Measurements from ENCODE around the gene SLC25A45. TPM values are rescaled to one million over a fixed set of nuclear protein-coding genes. Genes with fewer than 3 reads are reported as not detected.

SLC25A45 gene
- total and polyA plus RNA-seq, 2 experiments from 2014 or later = 0.10 to 0.74 TPM

DNA sequence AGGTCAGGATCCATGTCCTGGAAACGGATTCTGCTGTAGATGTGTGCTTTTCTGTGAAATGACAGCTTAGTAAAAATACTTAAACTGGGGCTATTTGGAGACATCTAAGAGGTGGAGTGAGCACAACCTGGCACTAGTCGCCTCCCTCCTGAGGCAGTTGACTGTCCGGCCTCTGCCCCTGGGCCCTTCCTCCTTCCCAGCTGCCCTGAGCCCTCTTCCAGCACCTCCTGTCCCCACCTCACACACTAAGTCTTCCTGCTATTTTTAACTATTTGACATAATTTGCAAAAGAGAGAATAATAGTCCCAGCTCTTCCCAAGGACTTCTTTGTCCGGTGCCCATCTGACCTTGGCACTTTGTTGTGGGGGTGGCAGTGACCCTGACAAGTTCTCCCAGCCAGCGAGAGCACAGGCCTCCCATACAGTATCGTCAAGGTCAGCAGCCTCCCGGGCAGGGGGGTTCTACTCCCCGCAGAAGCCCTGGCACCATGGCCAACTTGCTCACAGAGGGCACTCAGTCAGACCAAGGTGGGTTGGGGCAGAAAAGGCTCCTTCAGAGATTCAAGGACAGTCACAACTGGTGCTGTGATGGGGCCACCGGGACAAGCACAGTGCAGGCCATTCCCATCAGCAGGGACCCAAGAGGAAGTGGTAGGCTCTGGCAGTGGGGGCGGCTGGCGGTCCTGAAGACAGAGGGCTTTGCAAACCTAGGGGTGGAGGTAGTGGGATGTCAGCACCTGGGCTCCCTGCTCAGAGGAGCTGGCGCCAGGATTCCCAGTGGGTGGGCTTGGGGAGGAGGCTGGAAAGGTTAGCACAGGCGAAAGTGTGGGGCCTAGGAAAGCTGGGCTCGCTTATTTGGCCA, 34.6 kb upstream of the SLC25A45 start (continued):
- TF ChIP-seq, protein P1, sequence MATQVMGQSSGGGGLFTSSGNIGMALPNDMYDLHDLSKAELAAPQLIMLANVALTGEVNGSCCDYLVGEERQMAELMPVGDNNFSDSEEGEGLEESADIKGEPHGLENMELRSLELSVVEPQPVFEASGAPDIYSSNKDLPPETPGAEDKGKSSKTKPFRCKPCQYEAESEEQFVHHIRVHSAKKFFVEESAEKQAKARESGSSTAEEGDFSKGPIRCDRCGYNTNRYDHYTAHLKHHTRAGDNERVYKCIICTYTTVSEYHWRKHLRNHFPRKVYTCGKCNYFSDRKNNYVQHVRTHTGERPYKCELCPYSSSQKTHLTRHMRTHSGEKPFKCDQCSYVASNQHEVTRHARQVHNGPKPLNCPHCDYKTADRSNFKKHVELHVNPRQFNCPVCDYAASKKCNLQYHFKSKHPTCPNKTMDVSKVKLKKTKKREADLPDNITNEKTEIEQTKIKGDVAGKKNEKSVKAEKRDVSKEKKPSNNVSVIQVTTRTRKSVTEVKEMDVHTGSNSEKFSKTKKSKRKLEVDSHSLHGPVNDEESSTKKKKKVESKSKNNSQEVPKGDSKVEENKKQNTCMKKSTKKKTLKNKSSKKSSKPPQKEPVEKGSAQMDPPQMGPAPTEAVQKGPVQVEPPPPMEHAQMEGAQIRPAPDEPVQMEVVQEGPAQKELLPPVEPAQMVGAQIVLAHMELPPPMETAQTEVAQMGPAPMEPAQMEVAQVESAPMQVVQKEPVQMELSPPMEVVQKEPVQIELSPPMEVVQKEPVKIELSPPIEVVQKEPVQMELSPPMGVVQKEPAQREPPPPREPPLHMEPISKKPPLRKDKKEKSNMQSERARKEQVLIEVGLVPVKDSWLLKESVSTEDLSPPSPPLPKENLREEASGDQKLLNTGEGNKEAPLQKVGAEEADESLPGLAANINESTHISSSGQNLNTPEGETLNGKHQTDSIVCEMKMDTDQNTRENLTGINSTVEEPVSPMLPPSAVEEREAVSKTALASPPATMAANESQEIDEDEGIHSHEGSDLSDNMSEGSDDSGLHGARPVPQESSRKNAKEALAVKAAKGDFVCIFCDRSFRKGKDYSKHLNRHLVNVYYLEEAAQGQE (IDR thresholded peaks at IDR 0.05; ENCODE audit: unreplicated experiment) = no peak
- TF ChIP-seq POLR2AphosphoS5 (IDR thresholded peaks at IDR 0.05; ENCODE audit: low read depth) (no peak), CREB1 (CRISPR knock-in tag; IDR thresholded peaks at IDR 0.05; ENCODE audit: low read depth) (no peak)
- TF ChIP-seq, protein P2, sequence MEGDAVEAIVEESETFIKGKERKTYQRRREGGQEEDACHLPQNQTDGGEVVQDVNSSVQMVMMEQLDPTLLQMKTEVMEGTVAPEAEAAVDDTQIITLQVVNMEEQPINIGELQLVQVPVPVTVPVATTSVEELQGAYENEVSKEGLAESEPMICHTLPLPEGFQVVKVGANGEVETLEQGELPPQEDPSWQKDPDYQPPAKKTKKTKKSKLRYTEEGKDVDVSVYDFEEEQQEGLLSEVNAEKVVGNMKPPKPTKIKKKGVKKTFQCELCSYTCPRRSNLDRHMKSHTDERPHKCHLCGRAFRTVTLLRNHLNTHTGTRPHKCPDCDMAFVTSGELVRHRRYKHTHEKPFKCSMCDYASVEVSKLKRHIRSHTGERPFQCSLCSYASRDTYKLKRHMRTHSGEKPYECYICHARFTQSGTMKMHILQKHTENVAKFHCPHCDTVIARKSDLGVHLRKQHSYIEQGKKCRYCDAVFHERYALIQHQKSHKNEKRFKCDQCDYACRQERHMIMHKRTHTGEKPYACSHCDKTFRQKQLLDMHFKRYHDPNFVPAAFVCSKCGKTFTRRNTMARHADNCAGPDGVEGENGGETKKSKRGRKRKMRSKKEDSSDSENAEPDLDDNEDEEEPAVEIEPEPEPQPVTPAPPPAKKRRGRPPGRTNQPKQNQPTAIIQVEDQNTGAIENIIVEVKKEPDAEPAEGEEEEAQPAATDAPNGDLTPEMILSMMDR (conservative IDR thresholded peaks at IDR 0.05; ENCODE audit: low read depth in 2 of 2) = no peak

DNA sequence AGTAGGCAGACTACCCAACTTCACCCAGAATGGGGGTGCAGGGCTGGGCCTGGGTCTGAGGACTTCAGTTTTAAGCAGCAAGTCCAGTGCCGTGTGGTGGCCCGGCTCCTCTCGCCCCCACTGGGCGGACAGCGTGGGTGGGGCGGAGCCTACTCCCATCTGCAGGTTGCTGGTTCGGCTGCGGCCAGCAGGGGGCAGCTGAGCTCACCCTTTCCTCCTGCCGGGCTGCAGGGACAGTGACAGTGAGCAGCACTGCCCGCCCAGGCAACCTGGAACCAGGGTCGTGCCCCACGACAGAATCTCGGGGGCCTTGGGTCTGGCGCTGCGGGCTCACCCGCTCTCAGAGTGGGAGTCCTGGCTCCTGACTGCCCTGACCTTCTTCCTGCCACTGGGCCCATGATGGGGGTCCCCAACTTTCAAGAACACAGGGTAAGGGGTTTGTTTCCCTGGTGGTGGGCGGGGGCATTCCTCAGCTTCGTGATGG, 33.9 kb upstream of the SLC25A45 start:
- no peaks in the 10 kb centered on the region for H4K20me1 ChIP-seq (replicated peaks; ENCODE audit: insufficient read depth)
- Mint-ChIP-seq H3K27me3 (ENCODE audit: insufficient read depth, low read depth, poor library complexity) (peaks cover 29% of the 10 kb centered on the region), H3K27ac (no peak overlapping the region), H3K9me3 (no peaks in the 10 kb centered on the region), H3K4me1 (peaks cover 52% of the 10 kb centered on the region), H3K36me3 (ENCODE audit: low read depth) (no peaks in the 10 kb centered on the region; the same call in 2 of the 3 replicates), H3K4me3 (peak overlapping the region; percentile 26; the same call in 2 of the 3 replicates)
- ATAC-seq (peak; percentile 59), DNase-seq (ENCODE audit: low spot score) (peak; percentile 89)
- H3K4me3 ChIP-seq = peak overlapping the region; percentile 40; the same call in 1 of the 2 replicates
- peaks cover 28% of the 10 kb centered on the region for H3F3A ChIP-seq (replicated peaks; ENCODE audit: low read depth)
- peak overlapping the region; percentile 74 for H3K4me2 ChIP-seq
- 0 out of 2 replicates have a peak, but pooled peaks cover 2% of the 10 kb centered on the region for H3K79me2 ChIP-seq (replicated peaks; ENCODE audit: insufficient read depth)
- H3K27ac ChIP-seq (ENCODE audit: low read depth) = no peak overlapping the region
- H2AFZ ChIP-seq = peak overlapping the region; percentile 91; the same call in 1 of the 2 replicates
- TF ChIP-seq POLR2AphosphoS5 (IDR thresholded peaks at IDR 0.05; ENCODE audit: low read depth) (0 out of 2 replicates have a peak, but pooled peaks have one; percentile 21), EZH2phosphoT487 (IDR thresholded peaks at IDR 0.05; ENCODE audit: unreplicated experiment) (no peak), NANOG (IDR thresholded peaks at IDR 0.05; ENCODE audit: borderline replicate concordance) (no peak)
- TF ChIP-seq, protein P2 (conservative IDR thresholded peaks at IDR 0.05; ENCODE audit: low read depth in 2 of 2) = peak; percentile 81 to 96
- H3K9me2 ChIP-seq (ENCODE audit: insufficient read depth) = no peaks in the 10 kb centered on the region
- no peaks in the 10 kb centered on the region for H3K36me3 ChIP-seq (ENCODE audit: insufficient read depth)
- H3K27me3 ChIP-seq (ENCODE audit: insufficient read depth) = no peaks in the 10 kb centered on the region
- H3K4me1 ChIP-seq (ENCODE audit: insufficient read depth) = peaks cover 48% of the 10 kb centered on the region

Measured in GM23338 (cell line).